ENCODE results near the gene KIAA1958.

The KIAA1958 gene

DNA sequence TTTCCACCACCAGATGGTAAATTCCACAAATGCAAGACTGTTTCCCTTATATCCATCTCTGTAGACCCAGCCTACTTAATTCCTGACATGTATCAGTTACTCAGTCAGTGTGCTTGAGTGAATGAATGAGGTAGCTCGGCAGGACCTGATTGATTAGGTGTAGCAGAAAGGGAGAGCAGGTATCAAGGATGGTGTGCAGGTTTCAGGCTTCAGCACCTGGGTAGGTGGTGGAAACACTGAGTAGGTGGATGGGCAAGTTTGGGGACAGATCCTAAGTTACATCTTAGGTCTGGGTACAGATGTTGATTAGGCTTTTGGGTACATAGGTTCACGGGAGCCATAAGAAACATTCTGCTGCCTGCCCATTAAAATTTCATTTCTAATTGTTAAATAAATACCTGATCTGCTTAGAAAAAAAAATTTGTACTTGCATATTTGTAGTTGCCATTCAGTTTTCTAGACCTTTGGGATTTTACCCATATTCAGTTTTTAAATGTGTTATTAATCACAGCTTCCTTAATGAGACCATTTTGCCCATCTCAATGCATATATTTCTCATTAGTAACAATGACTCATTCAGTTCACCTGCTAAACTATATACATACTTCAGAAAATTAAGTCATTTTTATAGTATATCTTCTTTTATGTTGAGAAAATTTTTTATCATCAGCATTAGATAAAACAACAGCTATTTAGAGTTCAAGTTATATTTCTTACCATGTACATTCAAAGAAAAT is 119.5 kb downstream of the KIAA1958 start:
- no peak overlapping the region for H3K27ac ChIP-seq
- H3K36me3 ChIP-seq, result no peaks in the 10 kb centered on the region
- no peaks in the 10 kb centered on the region for H3K9me3 ChIP-seq
- no peak overlapping the region for H3K4me3 ChIP-seq
- H3K4me1 ChIP-seq, result peaks cover 0 to 9% (median 2%) of the 10 kb centered on the region in 4 donors
- intact Hi-C loops (cut with DNase I; ENCODE audit: low total_unique reads), result no loop called here
- TF ChIP-seq, protein P1, sequence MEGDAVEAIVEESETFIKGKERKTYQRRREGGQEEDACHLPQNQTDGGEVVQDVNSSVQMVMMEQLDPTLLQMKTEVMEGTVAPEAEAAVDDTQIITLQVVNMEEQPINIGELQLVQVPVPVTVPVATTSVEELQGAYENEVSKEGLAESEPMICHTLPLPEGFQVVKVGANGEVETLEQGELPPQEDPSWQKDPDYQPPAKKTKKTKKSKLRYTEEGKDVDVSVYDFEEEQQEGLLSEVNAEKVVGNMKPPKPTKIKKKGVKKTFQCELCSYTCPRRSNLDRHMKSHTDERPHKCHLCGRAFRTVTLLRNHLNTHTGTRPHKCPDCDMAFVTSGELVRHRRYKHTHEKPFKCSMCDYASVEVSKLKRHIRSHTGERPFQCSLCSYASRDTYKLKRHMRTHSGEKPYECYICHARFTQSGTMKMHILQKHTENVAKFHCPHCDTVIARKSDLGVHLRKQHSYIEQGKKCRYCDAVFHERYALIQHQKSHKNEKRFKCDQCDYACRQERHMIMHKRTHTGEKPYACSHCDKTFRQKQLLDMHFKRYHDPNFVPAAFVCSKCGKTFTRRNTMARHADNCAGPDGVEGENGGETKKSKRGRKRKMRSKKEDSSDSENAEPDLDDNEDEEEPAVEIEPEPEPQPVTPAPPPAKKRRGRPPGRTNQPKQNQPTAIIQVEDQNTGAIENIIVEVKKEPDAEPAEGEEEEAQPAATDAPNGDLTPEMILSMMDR (IDR thresholded peaks at IDR 0.05), result no peak
- no peaks in the 10 kb centered on the region for H3K27me3 ChIP-seq
- DNase-seq, result no peak

DNA sequence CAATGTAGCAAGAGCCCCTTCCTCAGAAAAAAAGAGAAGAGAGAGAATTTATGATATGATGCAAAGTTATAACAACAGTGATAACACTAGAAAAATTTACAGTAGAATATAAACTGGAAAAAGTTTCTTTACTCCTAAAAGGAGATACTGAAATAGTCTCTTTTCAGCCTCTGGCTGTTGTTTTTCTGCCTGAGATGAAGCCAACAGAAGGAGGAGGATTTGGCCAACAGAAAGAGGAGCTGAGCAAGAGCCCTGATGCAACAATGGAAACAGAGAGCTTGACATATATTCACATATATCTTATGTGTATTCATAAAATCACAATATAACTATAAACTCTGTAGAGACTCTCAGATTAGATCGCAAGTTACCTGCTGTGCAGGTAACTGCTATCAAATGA is 122.2 kb downstream of the KIAA1958 start:
- Histone ChIP-seq H3K9me3 (no peaks in the 10 kb centered on the region), H3K36me3 (no peaks in the 10 kb centered on the region), H3K27me3 (no peaks in the 10 kb centered on the region), H3K4me3 (no peak overlapping the region), H3K27ac (no peak overlapping the region), H3K4me1 (no peaks in the 10 kb centered on the region)
- intact Hi-C loops (cut with DNase I; ENCODE audit: low total_unique reads), result no loop called here
- no peak for DNase-seq
- TF ChIP-seq, protein P1 (IDR thresholded peaks at IDR 0.05), result no peak

DNA sequence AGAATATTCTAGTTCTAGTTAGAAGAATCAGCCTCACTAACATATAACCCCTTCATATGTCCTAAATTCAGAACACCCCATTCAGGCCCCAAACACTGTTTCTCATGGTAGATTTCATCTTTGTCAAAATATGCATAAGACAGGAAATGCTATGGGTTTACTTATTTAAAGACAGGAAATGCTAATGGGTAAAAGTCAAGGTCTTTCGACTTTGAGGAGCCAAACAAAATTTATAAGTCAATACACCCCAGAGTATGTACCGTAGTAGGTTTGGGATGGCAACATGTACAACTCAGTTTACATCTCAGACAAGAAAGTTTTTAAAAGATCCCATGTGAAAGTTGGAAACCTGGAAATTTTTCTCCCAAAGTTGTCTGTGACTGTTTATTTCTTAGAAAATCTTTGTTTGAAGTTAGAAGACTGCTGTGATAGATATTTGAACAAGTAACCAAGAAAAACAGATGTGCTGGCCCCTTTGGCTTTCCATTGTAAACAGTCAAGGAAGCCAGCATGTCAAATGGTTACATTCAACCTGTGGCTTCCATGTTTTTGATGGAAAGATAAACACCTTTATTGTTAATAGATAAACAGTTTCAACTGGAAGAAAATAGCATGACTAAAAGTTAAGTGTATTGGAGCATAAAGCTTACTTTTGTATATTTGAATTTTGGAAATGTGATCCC is 129.1 kb downstream of the KIAA1958 start:
- H3K9me3 ChIP-seq, result no peaks in the 10 kb centered on the region
- no peak overlapping the region for H3K4me3 ChIP-seq
- no peak for DNase-seq
- intact Hi-C loops (cut with DNase I; ENCODE audit: low total_unique reads), result no loop called here
- TF ChIP-seq, protein P1 (IDR thresholded peaks at IDR 0.05), result no peak
- no peak overlapping the region for H3K27ac ChIP-seq
- no peaks in the 10 kb centered on the region for H3K4me1 ChIP-seq
- peaks cover 0 to 9% (median 8%) of the 10 kb centered on the region in 3 donors for H3K36me3 ChIP-seq
- no peaks in the 10 kb centered on the region for H3K27me3 ChIP-seq

DNA sequence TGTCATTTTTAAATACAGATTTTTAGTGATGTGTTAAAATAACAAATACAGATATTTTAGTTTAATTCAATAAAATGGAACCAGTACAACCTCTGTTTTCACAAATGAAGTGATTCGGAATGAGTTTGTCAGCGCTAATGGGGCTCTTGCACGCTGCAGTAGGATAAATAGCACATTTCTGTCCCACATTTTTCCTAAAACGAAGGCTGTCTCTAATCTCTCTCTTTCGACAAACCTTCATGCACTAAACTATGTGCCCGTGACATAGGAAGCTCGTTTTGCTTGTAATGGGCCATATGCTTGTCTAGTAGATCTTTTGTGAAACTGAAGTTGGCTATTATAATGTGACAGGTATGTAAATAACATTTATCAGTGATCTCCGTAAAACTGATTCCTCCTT is 130.7 kb downstream of the KIAA1958 start:
- TF ChIP-seq, protein P1 (IDR thresholded peaks at IDR 0.05), result no peak
- no peaks in the 10 kb centered on the region for H3K9me3 ChIP-seq
- no peaks in the 10 kb centered on the region for H3K27me3 ChIP-seq
- no peak overlapping the region for H3K27ac ChIP-seq
- DNase-seq, result no peak
- peaks cover 0 to 9% (median 8%) of the 10 kb centered on the region in 3 donors for H3K36me3 ChIP-seq
- intact Hi-C loops (cut with DNase I; ENCODE audit: low total_unique reads), result no loop called here
- H3K4me1 ChIP-seq, result no peaks in the 10 kb centered on the region
- H3K4me3 ChIP-seq, result no peak overlapping the region

DNA sequence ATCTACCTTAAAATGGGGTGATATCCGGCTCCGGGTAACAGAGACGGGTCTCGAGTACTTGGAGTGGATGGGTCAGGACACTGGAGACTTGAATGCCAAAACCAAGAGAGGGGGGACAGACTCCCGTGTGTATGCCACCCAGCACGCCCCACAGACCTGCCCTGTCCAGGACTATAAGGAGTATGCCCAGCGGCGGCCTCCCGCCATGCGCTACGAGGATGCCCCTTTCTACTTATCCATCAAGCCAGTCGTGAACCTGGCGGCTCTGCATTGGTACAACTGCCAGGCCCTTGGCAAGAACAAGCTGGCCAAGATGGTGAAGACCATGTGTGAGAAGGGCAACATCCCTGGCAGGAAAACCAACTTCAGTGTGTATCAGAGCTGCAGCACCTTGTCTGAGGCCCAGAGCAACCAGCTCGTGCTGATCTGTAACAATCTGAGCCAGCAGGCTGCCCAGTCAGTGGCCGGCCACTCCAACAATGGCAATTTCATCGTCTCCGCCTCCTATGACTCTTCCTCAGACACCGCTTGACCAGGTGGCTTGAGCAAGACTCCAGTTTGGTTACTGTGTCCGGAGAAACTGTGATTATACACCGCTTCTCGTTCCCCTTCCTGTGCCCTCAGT is 131.9 kb downstream of the KIAA1958 start:
- H3K9me3 ChIP-seq, result no peaks in the 10 kb centered on the region
- no peak for DNase-seq
- no peak overlapping the region for H3K27ac ChIP-seq
- no peak overlapping the region for H3K4me3 ChIP-seq
- peaks cover 0 to 9% (median 8%) of the 10 kb centered on the region in 3 donors for H3K36me3 ChIP-seq
- no peaks in the 10 kb centered on the region for H3K4me1 ChIP-seq
- intact Hi-C loops (cut with DNase I; ENCODE audit: low total_unique reads), result no loop called here
- TF ChIP-seq, protein P1 (IDR thresholded peaks at IDR 0.05), result no peak
- H3K27me3 ChIP-seq, result no peaks in the 10 kb centered on the region

All from tibial artery (tissue), 4 donors.